HG03097 (cell line): ENCODE data around the gene CAMK1D.
"Not testable (repeated sequence)": the region's sequence is repeated elsewhere in the genome, so short reads cannot be mapped to it uniquely, and the experiment has no call there.

Source experiments
- ATAC-seq: cut with Tn5 transposase; IDR thresholded peaks from one replicate; pipeline ENCODE4 v1.9.1; 2021; ENCODE audit not compliant: unreplicated experiment, low FRiP score

The CAMK1D gene

DNA sequence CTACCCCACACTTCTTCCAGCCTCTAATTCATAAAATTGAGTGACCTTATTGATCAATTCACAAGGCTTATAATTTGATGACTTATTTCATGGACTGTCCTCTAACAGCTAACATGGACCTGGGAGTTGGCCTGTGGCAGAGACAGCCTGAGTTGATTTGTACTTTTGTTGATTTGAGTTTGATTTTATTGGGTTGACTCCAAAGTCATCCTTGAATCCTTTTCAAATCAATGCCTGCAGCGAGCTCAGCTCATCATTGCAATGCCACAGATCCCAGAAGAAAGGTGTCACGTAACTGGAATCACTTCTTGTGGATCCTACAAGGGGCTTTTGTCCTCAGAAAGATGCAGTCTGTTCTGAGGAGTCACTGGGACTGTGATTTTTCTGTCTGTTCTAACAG is 138.0 kb downstream of the CAMK1D start:
- ATAC-seq = no peak

DNA sequence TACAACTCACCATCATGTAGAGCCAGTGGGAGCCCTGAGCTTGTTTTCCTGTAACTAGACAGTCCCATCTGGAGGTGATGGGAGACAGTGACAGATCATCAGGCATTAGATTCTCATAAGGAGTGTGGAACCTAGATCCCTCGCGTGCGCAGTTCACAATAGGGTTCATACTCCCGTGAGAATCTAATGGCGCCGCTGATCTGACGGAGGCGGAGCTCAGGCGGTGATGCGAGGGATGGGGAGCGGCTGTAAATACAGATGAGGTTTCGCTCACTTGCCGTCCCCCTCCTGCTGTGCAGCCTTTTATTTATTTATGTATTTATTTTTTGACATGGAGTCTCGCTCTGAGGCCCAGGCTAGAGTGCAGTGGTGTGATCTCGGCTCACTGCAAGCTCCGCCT is 139.3 kb downstream of the CAMK1D start:
- ATAC-seq = no peak

DNA sequence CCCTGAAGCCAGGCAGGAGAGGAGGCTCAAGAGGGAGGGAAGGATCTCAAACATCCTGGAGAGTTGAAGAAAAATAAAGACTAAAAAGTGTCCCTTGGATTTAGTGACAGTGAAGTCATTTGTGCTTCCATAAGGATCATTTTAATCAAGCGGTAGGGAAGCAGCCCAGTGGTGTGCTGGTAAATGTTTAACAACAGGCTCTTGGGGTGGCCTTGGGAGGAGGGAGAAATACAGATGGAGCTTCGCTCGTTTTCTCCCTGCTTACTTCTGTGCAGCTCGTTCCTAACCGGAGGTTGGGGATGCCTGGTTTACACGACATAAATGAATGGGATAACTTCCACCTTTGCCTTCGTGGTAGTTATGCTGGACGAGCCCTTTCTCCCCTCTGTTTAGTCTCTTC is 140.0 kb downstream of the CAMK1D start:
- no peak for ATAC-seq

DNA sequence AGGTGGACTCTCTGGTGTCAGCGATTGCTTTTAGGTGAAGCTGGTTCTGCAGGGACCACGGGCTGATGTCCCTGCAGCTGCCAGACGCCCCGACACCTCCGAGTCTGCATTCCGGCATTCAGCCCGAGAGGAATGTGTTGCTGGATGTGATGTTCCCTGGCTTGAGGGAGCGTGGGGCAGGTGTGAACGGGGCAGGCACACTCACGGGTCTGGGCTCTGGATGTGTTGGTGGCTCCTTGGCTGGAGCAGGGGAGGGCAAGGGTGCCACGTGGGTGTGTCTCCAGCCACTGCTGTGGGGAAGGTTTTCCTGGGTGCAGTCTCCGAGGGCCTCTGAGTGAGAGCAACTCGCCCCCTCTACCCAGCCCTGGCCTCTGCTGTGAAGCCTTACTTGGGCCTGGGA is 140.5 kb downstream of the CAMK1D start:
- no peak for ATAC-seq

DNA sequence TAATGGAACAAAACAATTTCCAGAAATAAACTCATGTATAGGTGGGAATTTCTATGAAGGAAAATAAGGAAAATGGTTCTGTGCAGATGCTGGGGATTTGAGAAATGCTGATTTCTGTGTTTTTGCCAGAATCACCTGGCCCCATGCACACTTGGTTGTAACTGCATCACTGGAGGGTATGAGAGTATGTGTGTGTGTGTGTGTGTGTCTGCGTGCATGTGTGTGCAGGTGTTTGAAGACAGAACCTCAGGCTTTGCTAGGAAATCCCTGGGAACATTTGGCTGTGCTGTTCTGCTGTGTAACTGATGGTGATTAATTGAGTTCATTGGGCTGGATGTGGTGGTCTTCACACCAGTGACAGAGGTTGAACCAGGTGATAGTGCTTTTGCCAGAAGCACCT is 141.6 kb downstream of the CAMK1D start:
- no peak for ATAC-seq

DNA sequence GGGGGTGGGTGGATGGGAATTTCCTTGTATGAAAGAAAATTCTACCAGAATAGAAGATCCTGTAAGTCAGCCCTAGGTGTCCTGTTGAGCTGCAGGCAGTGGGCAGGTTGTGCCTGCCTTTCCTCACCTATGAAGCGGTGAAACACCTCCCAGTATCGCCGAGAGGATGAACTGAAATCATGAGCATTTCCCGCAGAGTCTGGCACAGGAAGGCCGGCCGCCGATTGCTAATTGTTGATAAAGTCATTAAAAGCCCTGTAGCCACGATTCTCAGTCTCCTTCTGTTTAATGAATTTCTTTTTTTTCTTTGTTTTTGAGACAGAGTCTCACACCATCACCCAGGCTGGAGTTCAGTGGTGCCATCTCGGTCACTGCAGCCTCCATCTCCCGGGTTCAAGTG is 142.1 kb downstream of the CAMK1D start:
- ATAC-seq = no peak

DNA sequence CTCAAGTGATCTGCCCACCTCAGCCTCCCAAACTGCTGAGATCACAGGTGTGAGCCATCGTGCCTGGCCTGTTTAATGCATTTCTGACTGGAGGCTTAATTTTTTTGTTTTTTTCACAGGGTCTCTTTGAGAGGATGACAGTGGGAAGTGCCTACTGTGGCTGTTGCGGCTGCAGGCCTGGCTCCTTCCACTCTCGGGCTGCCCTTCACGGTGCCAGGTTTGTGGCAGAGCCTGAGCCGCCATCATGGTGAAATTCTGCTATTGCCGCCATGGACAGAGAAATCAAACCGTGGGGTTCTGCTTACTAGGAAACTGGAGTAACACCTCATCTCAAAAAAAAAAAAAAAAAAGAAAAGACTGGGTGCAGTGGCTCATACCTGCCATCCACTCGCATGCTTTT is 142.7 kb downstream of the CAMK1D start:
- ATAC-seq = no peak

DNA sequence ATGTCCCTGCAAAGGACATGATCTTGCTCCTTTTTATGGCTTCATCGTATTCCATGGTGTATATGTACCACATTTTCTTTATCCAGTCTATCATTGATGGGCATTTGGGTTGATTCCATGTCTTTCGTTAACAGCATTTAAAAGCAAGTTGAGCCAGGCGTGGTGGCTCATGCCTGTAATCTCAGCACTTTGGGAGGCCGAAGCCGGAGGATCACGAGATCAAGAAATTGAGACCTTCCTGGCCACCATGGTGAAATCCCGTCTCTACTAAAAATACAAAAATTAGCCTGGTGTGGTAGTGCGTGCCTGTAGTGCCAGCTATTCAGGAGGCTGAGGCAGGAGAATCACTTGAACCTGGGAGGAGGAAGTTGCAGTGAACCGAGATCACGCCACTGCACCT is 147.7 kb downstream of the CAMK1D start:
- ATAC-seq = not testable (repeated sequence)

DNA sequence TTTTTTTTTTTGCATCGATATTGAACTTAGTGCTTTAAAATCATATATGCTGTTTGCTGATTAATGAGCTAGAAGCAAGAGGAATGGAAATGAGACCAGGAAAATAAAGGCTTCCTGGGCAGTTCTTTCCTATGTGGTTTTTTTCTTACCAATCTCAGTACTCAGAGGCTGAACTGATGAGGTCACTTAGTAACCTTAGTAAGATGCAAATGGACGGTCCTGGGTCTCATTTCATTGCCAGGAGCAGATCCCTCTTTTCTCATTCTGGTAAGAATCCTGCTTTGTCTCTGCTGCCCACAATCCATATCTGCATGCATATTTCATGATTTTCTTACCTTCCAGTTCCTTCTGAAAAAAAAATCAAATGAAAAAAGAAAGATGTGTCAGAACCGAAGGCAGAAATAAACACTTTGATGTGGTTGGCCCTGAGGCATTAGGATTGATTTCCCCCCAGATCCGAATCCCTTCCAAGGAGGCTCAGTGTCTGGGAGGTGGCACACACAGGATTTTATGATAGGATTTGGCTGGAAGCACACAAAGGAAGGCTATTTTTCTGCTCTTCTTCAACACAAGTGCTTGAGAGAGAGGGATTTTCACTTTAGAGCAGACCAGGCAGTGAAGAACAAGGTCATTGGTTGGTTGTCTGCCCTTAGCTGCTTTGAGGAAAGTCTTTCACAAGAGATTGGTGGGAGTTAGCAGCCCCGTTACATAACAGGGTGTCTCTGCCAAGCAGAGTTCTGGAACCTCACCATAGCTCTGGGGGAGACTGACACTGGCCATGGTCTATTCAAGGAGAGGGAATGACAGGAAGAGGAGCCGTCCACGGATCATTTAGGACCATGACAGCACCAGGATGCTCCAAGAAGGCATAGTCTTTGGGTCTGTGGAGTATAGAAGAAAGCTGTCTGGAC is 150.0 kb downstream of the CAMK1D start:
- no peak for ATAC-seq

DNA sequence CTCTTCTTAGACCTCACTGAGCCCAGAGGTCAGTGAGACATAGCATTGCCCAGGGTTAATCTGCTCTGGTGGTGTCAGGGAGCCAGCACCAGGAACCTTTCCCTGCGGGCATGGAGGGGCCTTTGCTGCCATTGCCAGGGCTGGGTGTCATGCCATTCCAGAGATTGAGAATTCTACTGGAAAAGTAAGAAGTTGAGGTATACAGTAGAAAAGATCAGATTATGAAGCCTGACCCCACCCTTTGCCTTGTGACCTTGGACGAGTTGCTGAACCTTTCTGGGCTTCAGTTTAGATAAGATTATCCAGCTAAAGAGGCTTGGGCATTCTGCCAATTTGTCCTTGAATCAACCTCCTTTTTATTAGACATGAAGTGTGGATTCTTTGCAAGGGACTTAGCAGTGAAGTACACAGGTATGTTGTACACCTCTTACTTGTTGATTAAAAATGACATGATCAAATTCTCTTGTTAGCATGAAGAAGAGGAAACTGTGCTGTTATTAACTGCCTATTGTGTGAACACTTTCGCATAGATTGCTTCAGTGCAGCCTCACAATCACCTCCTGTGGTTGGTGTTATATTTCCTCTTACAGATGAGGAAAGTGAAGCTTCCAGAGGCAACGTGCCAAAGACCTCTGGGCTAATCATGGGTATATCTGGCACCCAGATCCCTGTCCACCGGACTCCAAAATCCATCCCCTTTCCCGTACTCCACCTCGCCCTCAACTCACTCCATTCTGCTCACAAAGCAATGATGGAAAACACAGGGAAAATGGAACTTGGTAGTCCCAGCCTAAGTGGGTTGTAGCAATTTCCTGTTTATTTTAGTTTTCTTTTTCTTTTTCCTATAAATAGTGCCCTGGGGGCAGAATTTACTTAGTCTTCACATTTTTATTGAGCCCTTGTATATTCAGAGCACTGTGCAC is 151.3 kb downstream of the CAMK1D start:
- no peak for ATAC-seq

DNA sequence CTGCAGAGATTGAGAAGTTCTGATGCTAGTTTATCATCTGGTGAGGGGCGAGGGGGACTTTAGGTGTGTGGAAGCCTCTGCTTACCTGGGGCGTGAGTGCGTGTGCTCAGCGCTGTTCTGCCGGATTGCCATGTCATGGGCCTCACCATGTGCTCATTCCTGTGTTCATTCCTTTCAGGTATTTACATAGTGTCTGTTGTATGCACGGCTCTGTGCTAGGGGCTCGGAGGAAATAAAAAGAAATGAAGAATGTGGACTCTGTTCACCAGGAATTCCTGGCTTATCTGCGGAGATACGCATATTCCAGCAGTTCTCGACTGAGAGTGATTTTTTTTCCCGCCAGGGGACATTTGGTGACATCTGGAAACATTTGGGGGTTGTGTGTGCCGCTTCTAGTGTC is 152.0 kb downstream of the CAMK1D start:
- no peak for ATAC-seq

DNA sequence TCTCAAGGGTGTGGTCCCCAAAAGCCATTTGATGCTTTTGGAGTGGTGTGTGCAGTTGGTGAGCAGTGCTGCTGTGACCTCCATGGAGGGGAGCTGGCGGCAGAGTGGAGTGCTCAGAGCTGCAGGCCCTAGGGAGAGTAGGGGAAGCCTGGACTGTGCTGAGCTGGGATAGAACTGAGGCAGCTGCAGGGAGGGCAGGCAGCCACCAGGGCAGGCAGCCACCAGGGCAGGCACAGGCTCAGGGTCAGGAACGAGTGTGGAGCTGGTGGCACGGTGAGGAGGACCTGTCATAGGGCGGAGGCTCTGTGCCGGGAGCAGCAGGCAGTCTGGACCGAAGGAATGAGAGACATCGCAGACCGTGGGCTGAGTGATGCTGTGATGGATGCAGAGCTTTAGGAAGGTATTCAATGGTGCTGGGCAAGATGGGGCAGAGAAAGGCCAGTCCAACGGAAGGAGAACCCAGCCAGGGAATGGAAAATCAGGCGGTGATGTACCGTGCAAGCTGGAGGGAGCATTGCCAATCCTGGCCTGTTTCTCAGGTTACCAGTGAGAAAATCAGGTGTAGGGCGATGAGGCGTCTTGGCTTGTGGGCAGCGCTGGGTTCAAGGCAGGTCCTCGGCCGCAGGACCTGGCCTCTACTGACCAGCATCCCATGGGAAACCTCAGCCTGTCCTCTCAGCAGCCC is 152.6 kb downstream of the CAMK1D start:
- no peak for ATAC-seq

DNA sequence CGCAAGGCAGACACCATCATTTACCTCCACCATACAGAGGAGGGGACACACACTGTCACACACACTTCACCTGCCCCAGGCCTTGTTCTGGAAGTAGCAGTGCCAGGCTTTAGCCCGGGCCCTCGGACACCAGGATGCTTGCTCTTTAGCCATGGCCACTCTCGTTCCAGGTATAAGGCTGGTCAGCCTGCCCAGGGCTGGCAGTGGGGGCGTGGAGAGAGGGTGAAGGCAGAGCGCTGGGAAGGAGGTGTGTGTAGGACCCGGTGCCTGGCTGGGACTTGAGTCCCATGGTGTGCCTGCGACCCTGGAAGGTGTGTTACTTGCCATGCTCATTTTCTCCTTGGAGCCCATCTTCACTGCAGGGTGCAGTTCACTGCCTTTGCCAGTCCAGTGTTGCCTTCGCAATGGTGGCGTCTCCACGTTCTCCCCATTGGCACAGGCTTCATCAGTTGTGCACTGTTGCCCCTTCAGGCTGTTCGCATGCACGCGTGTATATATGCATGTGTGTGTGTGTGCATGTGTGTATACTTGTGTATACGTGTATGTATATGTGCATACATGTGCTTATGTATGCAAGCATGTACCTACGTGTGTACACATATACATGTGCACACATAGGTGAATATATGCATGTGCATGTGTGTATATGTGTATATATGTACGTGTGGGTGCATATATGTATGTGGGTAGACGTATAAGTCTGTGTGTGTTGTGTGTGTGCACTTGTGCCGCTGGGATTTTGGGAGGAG is 153.4 kb downstream of the CAMK1D start:
- ATAC-seq = no peak

DNA sequence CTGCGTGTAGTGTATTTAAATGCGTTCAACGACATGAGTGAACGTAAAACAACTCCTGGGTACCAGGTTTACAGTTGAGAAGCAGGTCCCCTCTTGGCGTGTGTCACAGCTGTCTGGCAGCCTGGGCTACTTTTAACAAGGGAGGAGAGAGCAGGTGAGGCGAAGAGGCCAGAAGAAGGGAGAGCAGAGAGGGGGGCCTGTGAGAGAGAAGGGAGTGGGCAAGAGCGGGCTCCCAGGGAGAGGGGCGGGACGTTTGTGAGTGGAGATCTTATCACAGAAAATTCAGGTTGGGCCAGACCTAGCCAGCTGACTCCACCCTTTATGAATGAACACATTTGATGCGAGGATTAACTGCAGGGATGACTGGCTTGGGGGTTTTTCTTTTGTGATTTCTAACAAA is 154.0 kb downstream of the CAMK1D start:
- no peak for ATAC-seq

DNA sequence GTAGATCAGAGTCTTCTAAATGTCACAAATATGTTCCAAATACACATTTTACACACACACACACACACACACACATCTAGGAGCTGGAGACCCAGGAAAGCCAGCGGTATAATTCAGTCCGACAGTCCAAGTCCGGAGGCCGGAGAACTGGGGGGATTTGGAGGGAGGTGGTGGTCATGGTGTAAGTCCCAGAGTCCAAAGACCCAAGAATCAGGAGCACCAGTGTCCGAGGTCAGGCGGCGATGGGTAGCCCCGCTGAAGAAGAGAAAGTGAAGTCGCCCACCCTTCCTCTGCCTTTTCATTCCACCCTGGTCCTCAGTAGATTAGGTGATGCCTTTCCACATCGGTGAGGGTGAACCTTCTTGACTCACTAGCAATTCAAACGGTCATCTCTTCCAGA is 154.8 kb downstream of the CAMK1D start:
- ATAC-seq = no peak

DNA sequence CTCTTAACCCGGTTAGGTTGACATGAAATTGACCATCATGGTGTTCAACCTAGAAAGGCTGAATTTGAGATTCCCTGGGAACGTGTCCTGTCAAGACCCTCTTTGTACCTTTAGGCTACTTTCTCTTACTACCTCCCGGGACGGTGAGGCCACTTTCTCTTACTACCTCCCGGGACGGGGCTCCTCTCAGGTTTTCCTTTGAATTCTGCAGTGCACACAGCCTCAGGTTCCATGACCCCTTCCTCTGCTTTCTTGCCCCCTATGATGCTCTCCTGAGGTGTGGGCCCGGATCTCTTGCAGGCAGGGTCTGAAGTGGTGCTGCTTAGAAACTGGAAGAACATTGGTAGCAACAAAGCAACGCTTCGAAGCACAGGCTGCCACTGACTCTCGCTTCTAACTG is 155.3 kb downstream of the CAMK1D start:
- ATAC-seq = no peak

DNA sequence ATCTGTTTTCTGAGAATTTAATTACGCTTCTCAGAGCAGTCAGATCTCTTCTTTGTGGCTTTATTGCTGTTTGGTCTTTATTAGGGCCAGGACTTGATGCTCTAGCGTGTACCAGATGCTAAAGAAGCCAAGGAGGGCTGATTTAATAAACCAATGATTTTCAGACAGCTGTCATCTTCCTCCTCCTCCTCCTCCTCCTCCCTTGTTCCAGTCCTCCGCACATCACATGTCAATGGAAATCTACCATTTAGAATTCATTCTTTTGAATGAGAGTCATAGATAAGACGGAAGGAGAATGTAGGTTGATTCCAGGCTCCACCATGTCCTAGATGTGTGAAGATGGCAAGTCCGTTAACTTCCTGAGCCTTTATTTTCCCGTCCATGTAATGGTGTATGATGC is 156.3 kb downstream of the CAMK1D start:
- no peak for ATAC-seq

DNA sequence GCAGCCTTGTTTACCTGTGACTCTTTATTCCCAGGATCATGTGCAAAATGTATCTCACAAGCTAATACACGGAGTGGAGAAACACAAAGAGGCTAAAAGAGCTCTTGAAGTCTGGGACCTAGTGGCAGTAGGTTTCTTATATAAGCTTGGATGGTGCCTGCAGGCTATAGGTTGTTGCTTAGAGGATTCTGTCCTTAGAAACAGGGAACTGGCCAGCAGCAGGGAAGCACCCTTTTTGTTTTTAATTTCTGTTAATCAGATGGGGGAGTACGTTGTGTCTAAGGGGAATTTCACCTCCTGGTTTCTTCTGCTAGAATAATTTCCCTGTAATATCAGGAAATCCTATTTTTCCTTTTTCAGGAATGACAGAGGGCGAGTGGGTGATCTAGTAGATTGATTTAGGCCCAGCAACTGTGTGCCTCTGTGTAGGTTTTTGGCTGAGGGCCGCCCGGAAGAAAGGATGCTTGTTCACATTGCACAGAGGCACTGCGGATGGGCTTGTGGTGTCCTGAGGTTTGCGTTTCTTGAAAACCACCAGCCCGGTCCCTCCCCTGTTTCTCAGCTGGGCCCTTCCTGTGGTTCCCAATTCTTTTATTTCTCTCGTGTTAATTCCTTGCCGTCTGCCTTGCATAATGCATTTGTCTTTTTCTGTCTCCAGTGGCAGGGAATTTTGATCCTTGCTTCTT is 158.0 kb downstream of the CAMK1D start:
- ATAC-seq = no peak

DNA sequence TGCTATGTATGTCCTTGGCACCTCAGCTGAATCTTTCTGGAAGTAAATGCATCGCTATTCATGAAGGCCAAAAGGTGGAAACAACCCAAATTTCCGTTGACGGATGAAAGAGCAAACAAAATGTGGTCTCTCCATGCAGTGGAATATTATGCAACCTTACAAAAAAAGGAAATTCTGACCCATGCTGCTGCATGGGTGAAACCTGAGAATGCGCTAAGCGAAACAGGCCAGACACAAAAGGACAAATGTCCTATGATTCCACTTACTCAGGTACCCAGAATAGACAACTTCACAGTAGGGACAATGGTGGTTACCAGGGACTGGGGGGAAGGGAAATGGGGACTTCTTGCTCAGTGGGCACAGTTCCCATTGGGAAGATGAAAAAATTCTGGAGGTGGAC is 158.8 kb downstream of the CAMK1D start:
- no peak for ATAC-seq
